Limb (tissue), 2 donors: ENCODE measurements around the gene INTS1.

ENCODE experiments used
- DNase-seq, 2 donors: peaks; one replicate each; pipeline ENCODE4 v3.0.0-alpha.2; 2016; ENCODE audit errors: extremely low spot score in 2 of 2

INTS1 gene

GRCh38 chr7:1463676-1464223 is 40.4 kb downstream of the INTS1 start:
- no peak for DNase-seq

- DNase-seq, result no peak
Measured at GRCh38 chr7:1461646-1462375, 42.4 kb downstream of the INTS1 start.

GRCh38 chr7:1460821-1461645 is 43.2 kb downstream of the INTS1 start:
- no peak for DNase-seq

- DNase-seq, result no peak
Measured at GRCh38 chr7:1459920-1460820, 44.0 kb downstream of the INTS1 start.

GRCh38 chr7:1459512-1459892 is 44.7 kb downstream of the INTS1 start:
- peak; percentile 96 to 100 for DNase-seq

- peak in 1 of 2 donors; percentile 68 for DNase-seq
Measured at GRCh38 chr7:1458683-1459511, 45.3 kb downstream of the INTS1 start, which contains the start of gene MICALL2. TSS of gene MICALL2 (minus strand) at chr7:1459470. CDS start at chr7:1459326, 144 bp downstream.

GRCh38 chr7:1457949-1458682 is 46.1 kb downstream of the INTS1 start:
- DNase-seq, result no peak

GRCh38 chr7:1457059-1457948 is 46.9 kb downstream of the INTS1 start:
- DNase-seq, result no peak

- no peak for DNase-seq
Measured at GRCh38 chr7:1455955-1456354, 48.2 kb downstream of the INTS1 start.

- no peak for DNase-seq
Measured at GRCh38 chr7:1455241-1455939, 48.8 kb downstream of the INTS1 start.

GRCh38 chr7:1454542-1454941 is 49.6 kb downstream of the INTS1 start:
- no peak for DNase-seq

GRCh38 chr7:1452205-1452604 is 52.0 kb downstream of the INTS1 start:
- DNase-seq, result no peak

GRCh38 chr7:1450987-1451386 is 53.2 kb downstream of the INTS1 start:
- DNase-seq, result no peak

- no peak for DNase-seq
Measured at GRCh38 chr7:1450431-1450830, 53.8 kb downstream of the INTS1 start.

GRCh38 chr7:1449951-1450350 is 54.2 kb downstream of the INTS1 start:
- DNase-seq, result no peak

GRCh38 chr7:1449501-1449900 is 54.7 kb downstream of the INTS1 start:
- DNase-seq, result no peak

GRCh38 chr7:1448958-1449357 is 55.2 kb downstream of the INTS1 start:
- no peak for DNase-seq

GRCh38 chr7:1447551-1448244 is 56.5 kb downstream of the INTS1 start:
- DNase-seq, result no peak
